Brain microvascular endothelial cell (primary cell): ENCODE results near the gene UROC1.

Experiments used
- DNase-seq: peaks from one replicate; pipeline ENCODE4 v3.0.0-alpha.2; 2020
- H3K27ac ChIP-seq: fragments of 250-450 bp; sonication (Bioruptor Pico); 2 replicates; pipeline ENCODE4 v1.5.1; 2020; ENCODE audit warnings: mild to moderate bottlenecking, moderate library complexity
- H3K27me3 ChIP-seq: fragments of 250-450 bp; sonication (Bioruptor Pico); replicated peaks from 2 replicates; pipeline ENCODE4 v1.5.1; 2020; ENCODE audit warnings: mild to moderate bottlenecking
- H3K36me3 ChIP-seq: fragments of 250-450 bp; sonication (Bioruptor Pico); replicated peaks from 2 replicates; pipeline ENCODE4 v1.5.1; 2020; ENCODE audit warnings: mild to moderate bottlenecking
- H3K4me3 ChIP-seq: 2 replicates; pipeline ENCODE4 v1.5.1; 2011; ENCODE audit warnings: low read depth, mild to moderate bottlenecking, control low read depth, low read length, moderate library complexity
- in situ Hi-C: cut with HindIII; loops from 2 replicates; pipeline ENCODE4 v1.10.0; 2017; ENCODE audit warnings: low sequenced_read_pairs, low pct_ligation_motif_present
- TF ChIP-seq, protein P1 (sequence below): IDR thresholded peaks from 2 replicates; pipeline ENCODE4 v1.5.1; 2011; ENCODE audit warnings: low read depth, mild to moderate bottlenecking, moderate library complexity, low read length, control low read depth, inconsistent platforms; ENCODE audit errors: missing control alignments

UROC1 gene

DNA sequence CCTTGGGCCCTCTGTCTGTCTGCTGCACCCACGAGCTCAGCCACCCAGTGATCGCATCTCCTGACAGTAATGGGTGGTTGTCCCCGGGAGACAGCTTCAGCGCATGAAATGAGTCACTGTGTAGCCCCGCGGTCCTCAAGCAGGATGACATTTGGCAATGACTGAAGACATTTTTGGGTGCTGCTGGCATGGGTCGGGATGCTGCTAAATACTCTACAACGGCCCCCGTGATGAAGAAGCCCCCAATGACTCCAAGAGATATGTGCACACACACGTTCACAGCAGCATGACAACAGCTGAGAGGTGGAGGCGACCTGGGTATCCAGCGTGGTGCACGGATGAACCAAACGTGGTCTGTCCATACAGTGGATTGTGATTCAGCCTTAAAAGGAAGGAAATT lies 24.5 kb downstream of the UROC1 start:
- Histone ChIP-seq H3K27ac (no peak overlapping the region), H3K36me3 (no peaks in the 10 kb centered on the region), H3K4me3 (no peak overlapping the region), H3K27me3 (peaks cover 2% of the 10 kb centered on the region)
- TF ChIP-seq, protein P1, sequence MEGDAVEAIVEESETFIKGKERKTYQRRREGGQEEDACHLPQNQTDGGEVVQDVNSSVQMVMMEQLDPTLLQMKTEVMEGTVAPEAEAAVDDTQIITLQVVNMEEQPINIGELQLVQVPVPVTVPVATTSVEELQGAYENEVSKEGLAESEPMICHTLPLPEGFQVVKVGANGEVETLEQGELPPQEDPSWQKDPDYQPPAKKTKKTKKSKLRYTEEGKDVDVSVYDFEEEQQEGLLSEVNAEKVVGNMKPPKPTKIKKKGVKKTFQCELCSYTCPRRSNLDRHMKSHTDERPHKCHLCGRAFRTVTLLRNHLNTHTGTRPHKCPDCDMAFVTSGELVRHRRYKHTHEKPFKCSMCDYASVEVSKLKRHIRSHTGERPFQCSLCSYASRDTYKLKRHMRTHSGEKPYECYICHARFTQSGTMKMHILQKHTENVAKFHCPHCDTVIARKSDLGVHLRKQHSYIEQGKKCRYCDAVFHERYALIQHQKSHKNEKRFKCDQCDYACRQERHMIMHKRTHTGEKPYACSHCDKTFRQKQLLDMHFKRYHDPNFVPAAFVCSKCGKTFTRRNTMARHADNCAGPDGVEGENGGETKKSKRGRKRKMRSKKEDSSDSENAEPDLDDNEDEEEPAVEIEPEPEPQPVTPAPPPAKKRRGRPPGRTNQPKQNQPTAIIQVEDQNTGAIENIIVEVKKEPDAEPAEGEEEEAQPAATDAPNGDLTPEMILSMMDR, result no peak
- in situ Hi-C loops, result no loop called here
- no peak for DNase-seq

DNA sequence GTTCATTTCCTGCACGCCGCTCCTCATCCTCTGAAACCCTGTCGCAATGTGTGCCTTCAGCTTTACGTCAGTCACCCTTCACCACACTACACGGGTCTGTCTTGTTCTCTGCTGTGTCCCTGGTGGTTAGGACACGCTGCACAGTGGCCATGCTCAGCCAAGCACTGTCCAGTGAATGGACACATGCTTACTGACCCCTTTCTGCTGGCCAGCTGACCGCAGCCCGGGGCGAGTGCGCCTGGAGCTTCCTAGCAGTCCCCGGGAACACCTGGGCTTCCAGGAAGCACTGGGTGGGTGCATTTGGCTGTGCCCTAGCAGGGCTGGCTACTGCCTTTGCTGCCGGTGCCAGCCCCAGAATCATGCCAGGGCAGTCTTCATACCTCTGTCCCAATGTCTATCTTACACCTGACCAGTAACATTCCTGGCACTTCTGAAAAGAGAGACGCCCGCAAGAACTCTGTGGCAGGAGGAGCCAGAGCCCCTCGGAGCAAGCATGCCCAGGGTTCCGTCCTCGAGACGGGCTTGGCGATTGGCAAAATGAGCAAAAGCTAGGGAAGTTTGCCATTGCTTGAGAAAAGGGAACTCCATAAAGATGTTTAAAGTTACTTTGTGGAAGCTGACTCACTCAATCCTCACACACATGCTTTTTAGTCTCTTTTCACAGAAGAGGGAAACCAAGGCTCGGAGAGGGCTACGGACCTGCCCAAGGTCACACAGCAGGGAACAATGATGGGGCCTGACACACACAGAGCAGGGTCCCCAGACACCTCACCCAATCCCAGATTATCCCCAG lies 26.2 kb downstream of the UROC1 start:
- Histone ChIP-seq H3K4me3 (no peak overlapping the region), H3K27ac (no peak overlapping the region), H3K27me3 (peaks cover 2% of the 10 kb centered on the region), H3K36me3 (no peaks in the 10 kb centered on the region)
- no peak for DNase-seq
- in situ Hi-C loops, result no loop called here
- TF ChIP-seq, protein P1, result no peak

- in situ Hi-C loops, result no loop called here
- TF ChIP-seq, protein P1, result no peak
Measured at GRCh38 chr3:126490619-126491018, 27.0 kb downstream of the UROC1 start.

DNA sequence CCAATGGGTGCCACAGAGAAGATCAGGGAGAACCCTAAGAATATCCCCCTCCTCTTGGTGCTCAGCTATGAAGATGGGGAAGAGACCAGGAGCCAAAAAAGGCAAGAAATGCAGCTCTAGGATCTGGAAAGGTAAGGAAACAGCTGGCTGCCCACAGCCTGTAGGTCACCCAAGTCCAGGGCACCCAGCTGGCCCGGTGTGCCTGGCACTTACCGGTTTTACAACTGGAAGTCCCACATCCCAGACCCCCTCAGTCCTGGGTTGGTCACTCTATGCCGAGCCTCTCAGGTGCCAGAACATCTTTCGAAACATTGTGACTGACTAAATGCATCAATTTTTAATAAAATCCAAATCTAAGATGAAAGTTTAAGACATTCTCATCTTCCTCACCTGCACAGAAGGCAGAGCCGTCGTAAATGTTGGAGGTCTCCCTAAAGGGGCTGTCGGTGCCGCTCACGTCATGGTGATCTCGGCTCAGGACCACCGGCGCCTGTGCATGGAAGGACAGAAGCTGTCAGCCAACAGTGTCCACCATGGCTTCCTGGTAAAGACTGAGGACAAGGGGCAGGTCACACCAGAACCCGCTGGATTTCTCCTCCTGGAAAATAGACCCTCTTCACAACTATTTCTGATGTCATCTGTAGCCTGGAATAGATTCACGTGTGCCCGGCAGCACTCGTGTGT lies 28.5 kb downstream of the UROC1 start:
- in situ Hi-C loops, result no loop called here
- H3K27ac ChIP-seq, result no peak overlapping the region
- H3K4me3 ChIP-seq, result no peak overlapping the region
- no peak for DNase-seq
- peaks cover 2% of the 10 kb centered on the region for H3K27me3 ChIP-seq
- TF ChIP-seq, protein P1, result no peak
- H3K36me3 ChIP-seq, result no peaks in the 10 kb centered on the region

More at GRCh38 chr3:126490619-126491018, 27.0 kb downstream of the UROC1 start:
- DNase-seq, result no peak
- Histone ChIP-seq H3K27ac (no peak overlapping the region), H3K27me3 (peaks cover 2% of the 10 kb centered on the region), H3K4me3 (no peak overlapping the region), H3K36me3 (no peaks in the 10 kb centered on the region)

- H3K27me3 ChIP-seq, result peaks cover 2% of the 10 kb centered on the region
- no peak overlapping the region for H3K27ac ChIP-seq
- in situ Hi-C loops, result no loop called here
- TF ChIP-seq, protein P1, result no peak
- DNase-seq, result no peak
- no peaks in the 10 kb centered on the region for H3K36me3 ChIP-seq
- no peak overlapping the region for H3K4me3 ChIP-seq
Measured at GRCh38 chr3:126488185-126488584, 29.4 kb downstream of the UROC1 start.
